Measurements from ENCODE around the gene CDCA7L. TPM values are rescaled to one million over a fixed set of nuclear protein-coding genes. Genes with fewer than 3 reads are reported as not detected.

The CDCA7L gene, protein sequence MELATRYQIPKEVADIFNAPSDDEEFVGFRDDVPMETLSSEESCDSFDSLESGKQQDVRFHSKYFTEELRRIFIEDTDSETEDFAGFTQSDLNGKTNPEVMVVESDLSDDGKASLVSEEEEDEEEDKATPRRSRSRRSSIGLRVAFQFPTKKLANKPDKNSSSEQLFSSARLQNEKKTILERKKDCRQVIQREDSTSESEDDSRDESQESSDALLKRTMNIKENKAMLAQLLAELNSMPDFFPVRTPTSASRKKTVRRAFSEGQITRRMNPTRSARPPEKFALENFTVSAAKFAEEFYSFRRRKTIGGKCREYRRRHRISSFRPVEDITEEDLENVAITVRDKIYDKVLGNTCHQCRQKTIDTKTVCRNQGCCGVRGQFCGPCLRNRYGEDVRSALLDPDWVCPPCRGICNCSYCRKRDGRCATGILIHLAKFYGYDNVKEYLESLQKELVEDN
- 41.0 and 45.1 TPM in 2 replicates for total RNA-seq

DNA sequence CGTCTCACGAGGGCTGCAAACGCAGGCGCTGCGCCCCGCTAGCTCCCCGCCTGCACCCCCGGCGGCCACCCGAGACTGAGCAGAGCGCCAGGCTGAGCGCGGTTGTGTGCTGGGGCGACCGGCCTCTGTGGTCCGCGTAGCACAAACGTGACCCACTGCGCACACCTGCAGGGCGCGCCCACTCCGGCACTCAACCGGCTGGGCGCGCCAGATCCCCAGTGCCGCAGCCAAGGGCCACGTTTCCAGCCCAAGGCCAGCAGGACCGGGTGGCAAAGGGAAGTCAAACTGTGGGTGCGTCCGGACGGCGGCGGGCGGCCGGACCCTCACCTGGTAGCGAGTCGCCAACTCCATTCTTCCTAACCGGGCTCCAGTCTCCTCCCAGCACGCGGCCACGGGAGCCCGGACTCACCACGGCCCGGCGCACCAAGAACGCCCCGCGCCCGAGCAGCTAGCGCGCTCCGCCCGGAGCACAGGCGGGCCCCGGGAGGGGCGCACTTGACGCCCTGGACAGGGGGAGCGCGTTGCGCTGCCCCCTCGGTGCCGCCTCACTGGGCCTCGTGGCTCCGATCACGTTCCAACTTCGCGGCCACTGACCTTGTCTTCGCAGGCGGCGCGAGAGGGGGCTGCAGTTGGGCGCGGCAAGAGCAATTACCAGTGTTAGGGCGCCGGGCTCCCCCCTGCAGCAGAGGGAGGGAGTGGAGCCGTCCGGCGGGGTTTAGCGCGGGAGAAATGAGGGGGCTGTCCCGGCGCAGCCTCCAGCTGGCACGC, at the start of gene CDCA7L:
CDCA7L (minus strand) TSS at position 446 of the 768 bp plus-strand sequence; CDS start at position 351, 95 bp downstream.
- DNase-seq (ENCODE audit: low read depth in 2 of 2) = peak in 1 of 2 donors; percentile 81

DNA sequence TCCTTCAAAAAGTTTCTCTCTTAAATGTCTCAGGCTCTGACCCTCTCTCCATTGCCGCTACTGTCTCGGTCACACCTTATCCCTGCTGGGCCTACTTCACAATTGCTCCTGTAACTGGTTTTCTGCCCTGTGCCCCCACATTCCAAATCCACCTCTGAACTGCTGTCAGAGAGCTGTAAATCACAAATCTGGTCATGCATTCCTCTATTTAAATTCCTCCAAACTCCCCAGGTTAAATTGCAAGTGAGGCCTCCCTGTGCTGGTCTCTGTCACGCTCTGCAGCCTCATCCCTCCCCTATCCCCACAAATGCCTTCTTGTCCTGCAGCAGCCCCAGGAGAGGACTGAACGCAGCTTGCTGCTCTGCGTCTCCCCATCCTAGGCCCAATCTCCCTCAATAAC, 40.4 kb upstream of the CDCA7L start:
- DNase-seq (ENCODE audit: low read depth in 2 of 2) = no peak

DNA sequence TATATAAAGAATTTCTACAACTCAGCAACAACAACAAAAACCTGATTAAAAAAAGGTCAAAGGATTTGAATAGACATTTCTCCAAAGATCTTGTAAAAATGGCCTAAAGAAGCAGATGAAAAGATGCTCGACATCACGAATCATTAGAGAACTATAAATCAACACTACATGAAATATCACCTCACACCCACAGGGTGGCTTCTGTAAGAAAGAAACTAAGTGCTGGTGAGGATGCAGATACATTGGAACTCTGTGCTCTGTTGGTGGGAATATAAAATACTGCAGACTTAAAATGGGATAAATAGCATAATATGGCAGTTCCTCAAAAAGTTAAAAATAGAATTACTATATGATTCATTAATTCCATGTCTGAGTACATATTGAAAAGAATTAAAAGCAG, 38.3 kb upstream of the CDCA7L start:
- DNase-seq (ENCODE audit: low read depth in 2 of 2) = no peak

DNA sequence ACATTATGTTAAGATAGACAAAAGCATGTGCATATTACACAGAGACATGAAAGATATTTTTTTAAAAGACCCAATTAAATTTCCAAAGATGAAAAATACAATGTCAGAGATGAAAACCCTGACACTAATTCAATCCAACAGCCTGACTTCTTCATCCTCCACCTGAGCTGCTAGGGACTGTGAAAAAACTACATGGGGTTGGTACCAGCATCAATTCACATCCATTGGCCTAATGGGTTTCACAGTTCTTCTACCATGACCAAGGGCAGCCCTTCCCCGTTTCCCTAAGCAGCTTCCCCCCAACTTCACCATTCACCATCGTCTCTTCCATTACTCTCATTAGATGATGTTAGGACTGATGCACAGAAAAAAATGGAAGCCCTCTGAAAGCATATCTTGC, 37.4 kb upstream of the CDCA7L start:
- DNase-seq (ENCODE audit: low read depth in 2 of 2) = no peak

DNA sequence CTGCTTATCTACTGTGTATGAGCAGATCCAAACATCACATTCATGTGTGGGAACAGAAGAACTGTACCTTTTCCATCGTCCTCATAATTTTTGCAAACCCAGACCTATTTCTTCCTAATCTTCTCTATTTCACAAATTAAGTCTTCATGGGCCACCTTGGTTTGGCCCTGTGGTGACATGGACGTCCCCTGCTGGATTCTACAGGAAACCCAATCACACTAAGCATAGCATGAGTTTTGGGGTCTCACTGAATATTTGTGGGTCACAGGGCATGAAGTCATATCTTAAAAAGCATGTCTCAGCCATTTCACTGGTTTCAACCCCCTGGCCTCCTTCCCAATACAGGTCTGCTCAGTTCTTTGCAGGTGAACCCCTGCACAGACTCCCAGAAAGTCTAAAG, 35.8 kb upstream of the CDCA7L start:
- DNase-seq (ENCODE audit: low read depth in 2 of 2) = no peak

DNA sequence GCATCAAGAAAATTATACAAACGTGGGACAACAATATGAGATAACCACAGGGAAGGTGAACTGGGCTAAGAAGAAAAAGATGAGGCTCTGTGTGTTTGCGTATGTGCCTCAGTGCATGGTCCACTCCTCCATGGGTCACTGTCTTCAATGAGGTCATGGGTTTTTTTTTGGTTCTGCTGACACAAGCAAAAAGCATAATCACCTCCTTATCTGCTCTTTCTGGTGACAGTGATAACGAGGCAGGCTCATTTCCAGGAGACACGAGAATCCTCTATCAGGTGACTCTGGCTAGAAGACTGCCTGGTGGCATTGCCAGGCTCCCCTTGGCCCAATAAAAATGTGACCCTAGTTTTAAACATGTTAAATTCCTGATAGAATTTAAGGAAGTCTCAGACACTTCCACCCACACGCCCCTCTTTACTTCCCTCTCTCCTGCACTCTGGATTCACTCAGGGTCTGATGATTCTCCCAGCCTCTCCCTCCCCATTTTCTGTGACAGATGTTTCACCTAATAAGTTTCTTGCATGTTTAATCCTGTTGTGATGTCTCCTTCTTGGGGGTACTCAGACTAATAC, 35.3 kb upstream of the CDCA7L start:
- DNase-seq (ENCODE audit: low read depth in 2 of 2) = no peak

DNA sequence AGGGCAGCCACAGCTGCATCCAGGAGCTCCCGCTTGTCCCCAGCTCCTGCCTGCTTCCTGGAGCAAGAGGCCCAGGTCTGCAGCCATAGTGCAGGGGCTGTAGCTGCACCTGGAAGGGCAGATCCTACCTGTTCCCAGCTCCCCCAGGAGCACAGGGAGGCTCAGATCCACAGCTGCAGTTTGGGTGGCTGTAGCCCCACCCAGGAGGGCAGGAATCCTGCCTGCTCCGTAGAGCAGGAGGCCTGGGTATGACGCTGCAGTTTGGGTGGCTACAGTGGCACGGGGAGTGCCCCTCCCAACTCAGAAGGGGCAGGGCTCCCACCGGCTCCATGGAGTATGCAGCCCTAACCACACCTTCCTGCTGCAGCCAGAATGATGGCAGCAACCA, 26.7 kb upstream of the CDCA7L start:
- no peak for DNase-seq (ENCODE audit: low read depth in 2 of 2)

DNA sequence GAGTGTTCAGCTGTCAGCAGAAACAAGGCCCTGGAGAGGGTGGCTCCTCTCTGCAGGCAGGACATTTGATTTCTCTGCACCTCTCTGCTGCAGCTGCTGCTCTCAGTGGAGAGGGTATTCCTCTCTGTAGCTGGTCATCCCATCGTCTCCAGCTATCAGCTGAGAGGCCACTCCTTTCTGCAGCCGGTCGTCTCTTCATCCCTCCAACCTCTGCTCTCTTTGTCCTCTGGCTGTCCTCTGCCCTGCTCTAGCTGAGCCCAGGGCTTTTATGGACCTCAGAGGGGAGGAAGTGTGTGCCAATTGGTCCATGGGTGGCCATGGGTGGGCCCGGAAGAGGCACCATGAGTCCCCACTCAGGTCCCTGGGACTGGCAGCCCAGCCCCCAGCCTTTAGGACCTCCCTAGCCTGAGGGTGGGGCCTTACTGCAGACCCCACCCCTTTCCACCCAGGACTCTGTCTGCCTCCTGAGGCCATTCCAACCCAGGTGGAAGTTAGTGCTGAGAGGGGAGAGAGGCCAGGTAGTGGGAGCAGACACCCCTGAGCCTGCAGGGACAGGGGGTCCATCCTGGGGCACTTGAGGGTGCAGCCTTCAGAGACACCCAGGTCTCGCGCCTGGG, 26.2 kb upstream of the CDCA7L start:
- no peak for DNase-seq (ENCODE audit: low read depth in 2 of 2)

DNA sequence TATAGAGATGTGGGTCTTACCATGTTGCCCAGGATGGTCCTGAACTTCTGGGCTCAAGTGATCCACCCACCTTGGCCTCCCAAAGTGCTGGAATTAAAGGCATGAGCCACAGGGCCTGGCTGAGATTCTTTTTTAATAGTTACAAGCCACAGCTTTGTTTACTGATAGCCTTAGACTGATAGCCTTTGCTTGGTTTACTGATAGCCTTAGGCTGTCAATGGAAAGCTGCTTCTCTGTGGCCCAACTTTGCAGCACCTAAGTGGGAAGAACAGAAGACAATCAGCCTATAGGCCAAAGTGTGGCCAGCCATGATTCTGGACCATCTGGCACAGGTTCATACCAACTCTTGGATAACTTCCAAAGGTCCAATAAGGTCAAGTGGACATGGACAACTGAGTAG, 24.1 kb upstream of the CDCA7L start:
- no peak for DNase-seq (ENCODE audit: low read depth in 2 of 2)

DNA sequence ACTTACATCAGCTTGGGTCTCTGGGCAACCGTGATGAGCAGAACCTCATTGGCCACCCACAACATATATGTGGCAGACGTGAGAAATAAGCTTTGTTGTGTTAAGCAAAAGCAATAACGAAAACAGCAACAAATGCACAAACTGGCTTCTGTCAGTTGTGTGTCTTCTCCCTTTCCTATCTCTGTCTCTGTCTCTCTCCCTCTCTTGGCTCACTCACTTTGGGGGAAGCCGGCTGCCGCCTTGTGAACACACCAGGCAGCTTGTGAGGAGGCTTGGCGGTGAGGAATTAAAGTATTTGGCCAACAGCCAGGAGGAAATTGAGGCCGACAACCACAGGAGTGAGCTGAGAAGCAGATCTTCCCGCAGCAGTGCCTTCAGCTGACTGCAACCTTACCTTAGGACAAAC, 21.9 kb upstream of the CDCA7L start:
- peak in 1 of 2 donors; percentile 15 for DNase-seq (ENCODE audit: low read depth in 2 of 2)

DNA sequence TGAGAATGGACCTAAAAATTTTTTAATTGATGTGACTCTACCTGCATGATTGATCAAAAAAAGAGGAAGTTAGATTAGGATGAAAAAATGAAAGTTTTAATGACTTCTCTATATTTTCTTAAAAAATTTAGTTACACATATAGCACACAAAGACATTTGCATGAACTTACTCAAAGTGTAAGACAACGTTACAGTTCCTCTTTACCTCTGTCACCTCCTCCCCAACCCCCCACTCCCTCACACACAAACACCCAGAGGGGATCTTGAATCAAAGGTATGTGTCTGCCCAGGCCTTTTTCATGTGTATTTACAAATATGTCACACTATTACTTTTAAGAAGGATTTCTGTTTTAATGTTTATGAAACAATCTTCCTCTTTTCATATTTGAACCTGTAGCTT, 20.6 kb upstream of the CDCA7L start:
- no peak for DNase-seq (ENCODE audit: low read depth in 2 of 2)

DNA sequence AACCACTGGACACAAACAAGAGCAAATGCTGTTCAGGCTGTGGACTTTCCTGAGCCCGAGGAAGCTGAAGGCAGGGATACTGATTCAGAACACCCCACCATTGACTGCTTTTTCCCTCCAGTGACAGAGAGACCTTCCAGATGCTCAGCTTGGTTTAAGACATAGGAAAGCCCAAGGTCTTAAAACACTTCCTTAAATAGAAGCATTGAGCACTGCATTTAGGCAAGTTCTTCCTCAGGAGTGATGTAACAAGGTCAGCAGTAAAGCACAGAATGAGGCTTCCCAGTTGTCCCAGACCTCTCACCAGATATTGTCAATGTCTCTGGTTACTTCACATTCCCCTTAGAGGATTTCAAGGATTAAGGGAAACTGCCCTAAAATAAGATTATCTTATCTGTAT, 19.6 kb upstream of the CDCA7L start:
- no peak for DNase-seq (ENCODE audit: low read depth in 2 of 2)

DNA sequence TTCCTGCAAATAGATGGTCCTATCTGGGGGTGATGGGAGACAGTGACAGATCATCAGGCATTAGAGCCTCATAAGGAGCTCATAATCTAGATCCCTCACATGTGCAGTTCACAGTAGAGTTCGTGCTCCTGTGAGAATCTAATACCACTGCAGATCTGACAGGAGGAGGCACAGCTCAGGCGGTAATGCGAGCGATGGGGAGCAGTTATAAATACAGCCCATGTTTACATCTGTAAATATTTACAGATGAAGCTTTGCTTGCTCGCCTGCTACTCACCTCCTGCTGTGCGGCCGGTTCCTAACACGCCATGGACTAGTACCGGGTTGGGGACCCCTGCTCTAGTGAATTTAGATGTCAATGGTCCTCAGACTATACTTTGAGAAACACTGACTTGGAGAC, 17.0 kb upstream of the CDCA7L start:
- DNase-seq (ENCODE audit: low read depth in 2 of 2) = no peak

DNA sequence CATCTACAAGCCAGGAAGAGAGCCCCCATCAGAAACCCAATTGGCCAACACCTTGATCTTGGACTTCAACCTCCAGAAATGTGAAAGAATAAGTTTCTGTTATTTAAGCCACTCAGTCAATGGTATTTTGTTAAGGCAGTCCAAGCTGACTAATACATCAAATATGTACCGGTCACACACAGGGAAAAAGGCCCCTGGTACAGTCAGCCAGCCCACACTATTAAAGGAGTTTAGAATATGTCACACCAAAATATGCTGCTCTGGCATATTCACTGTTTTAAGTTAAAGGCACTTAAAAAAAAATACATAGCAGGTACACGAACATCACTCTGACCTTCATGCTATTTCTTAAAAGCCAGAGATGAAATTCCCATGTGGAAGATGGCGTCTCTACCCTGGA, 15.2 kb upstream of the CDCA7L start:
- DNase-seq (ENCODE audit: low read depth in 2 of 2) = peak in 1 of 2 donors; percentile 58

DNA sequence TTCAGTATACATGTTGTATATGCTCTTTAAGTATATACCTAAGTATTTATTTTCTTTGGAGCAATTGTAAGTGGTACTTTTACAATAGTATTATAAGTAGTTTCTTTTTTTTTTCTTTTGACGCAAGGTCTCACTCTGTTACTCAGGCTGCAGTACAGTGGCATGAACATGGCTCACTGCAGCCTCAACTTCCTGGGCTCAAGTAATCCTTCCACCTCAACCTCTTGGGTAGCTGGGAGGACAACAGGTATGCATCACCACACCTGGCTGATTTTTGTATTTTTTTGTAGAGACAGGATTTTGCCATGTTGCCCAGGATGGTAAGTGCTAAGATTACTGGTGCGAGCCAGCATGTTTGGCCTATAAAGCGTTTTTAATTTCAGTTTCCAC, 13.7 kb upstream of the CDCA7L start:
- DNase-seq (ENCODE audit: low read depth in 2 of 2) = no peak

DNA sequence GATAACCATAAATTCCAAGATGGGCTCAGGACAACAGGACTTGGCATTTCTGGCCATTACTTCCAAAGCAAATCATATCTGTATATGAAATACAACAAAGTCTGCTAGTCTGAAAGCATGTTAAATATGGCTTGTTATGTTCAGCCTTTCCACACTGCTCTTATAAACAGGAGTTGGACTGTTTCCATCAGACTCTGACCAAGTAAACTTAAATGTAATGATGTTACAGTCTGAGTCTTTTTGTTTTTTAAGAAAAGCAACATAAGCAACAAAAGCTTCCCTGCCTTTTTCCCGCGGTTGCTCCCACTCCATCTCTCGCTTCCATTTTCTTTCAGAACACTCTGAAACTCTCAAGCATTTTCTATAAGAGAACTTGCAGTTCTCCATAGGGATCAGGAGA, 8.1 kb upstream of the CDCA7L start:
- no peak for DNase-seq (ENCODE audit: low read depth in 2 of 2)

DNA sequence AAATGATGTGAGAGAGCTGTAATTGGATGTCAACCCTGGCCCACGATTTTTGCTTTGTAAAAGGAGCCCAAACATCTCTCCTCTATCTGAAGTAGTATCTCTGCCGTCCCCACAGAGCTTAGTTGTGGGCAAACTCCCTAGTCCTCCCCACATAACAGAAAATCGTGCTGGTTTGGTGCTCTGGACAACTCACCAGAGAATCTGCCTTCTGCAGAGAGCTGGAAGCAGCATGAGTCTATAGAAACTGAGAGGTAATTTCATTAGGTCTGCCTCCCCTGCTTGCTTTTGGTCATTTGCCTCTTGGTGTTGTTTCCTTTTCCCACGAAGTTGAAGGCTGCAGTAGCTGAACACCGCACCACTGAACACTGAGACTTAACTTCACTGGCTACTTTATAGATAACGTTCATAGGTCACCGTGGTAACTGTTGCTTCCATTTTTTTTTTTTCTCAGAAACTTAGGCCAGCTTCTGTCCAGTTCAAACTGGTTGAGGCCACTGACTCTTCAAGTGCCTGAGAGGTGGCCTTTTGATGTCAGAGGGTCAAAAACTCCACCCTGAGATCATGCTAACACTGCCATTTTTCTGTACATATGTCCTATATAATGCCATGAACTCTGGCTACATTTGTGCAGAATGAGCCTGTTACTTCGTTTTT, 3.3 kb upstream of the CDCA7L start:
- no peak for DNase-seq (ENCODE audit: low read depth in 2 of 2)

DNA sequence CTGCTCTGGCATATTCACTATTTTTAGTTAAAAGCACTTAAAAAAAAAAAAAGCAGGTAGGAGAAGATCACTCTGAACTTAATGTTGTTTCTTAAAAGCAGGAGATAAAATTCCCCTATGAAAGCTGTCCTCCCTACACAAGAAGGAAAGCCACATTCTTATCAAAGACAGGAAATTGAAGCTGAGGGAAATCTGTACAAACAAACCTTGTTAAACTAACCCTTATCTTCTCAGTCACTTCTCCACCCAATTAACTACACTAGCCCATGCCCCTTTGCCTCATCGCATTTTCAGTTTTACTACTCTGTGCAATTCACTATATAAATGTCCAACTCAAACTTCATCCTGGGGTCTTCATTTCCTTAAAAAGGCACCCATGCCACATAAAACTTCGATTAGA, 2.7 kb upstream of the CDCA7L start:
- no peak for DNase-seq (ENCODE audit: low read depth in 2 of 2)

DNA sequence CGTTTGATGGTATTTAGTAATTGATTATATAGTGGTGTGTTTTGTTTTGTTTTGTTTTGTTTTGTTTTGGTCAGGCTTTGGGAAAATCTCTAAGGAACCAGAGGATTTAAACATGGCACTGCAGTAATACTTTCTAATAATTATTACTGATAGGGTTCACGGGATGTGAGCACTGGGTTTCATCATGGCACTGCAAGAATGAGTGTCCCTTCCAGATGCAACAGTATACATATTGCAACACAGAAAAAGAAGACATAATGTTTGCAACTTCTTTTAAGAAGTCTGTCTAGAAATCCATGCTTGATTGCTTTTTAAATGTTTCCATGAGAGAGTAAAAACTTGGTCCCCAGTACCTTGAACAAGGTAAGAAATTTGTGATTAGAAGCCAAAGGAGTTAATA, 2.2 kb upstream of the CDCA7L start:
- DNase-seq (ENCODE audit: low read depth in 2 of 2) = no peak

DNA sequence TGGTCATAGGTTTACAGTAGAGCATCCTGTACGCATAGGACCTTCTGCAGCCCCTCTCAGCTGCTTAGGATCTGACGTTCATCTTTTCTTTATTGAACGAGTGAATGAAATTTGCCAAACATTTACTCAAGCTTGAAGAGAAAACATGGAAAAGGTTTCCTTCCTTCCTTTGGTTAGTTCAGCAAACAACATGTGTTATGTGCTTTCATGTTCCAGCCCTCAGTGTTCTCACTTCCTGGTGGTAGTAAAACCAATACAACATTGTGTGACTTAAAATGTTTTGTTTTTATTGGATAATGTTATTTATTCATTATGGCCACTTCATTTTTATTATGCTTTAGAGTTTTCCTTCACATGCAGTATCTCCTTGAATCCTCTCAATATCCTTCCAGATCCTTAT, 1.4 kb upstream of the CDCA7L start:
- DNase-seq (ENCODE audit: low read depth in 2 of 2) = peak in 1 of 2 donors; percentile 57

DNA sequence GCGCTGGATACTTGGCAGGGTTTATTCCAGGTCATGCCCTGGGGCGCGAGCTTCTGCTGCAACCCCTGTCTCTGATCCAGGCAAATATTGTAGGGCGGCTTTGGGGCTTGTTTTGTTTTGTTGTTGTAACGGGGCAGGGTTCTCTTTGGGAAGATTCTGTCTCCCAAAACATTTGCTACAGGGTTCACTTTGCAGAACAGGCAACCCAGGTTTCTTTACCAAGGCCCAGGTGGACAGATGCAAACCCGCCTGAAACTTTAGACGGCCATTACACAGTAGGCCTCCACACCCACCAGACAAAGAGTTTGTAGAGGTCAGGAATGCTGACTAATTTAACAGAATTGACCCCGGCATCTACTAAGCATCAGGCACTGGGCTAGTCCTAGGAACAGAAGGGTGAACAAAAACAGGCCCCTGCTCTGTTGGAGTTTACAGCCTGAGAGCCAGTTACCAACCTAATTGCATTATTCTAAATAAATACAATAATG, 567 bp upstream of the CDCA7L start:
- no peak for DNase-seq (ENCODE audit: low read depth in 2 of 2)

Measured in dermis microvascular lymphatic vessel endothelial cell (primary cell).